ENCODE results near the gene NTM. TPM values are rescaled to one million over a fixed set of nuclear protein-coding genes. Genes with fewer than 3 reads are reported as not detected.

The NTM gene
- total RNA-seq, 6 donors from 2014 or later = 4.1 to 151 (median 115) TPM

GRCh38 chr11:131770801-131771200, 400.4 kb downstream of the NTM start:
- no peaks in the 10 kb centered on the region for H3K27me3 ChIP-seq
- ATAC-seq (ENCODE audit: low FRiP score in 2 of 2) (no peak), DNase-seq (no peak)
- H3K4me1 ChIP-seq = no peaks in the 10 kb centered on the region
- H3K4me3 ChIP-seq = no peak overlapping the region
- no peaks in the 10 kb centered on the region for H3K36me3 ChIP-seq
- H3K9me3 ChIP-seq = no peaks in the 10 kb centered on the region
- TF ChIP-seq CTCF (IDR thresholded peaks at IDR 0.05) (no peak), POLR2A (IDR thresholded peaks at IDR 0.05) (no peak), POLR2AphosphoS5 (IDR thresholded peaks at IDR 0.05) (no peak)
- 69 to 79% methylated on average over 5 of the region's 5 CpGs for WGBS, 2 donors
- no peak overlapping the region for H3K27ac ChIP-seq

- no peak for ATAC-seq (ENCODE audit: low FRiP score in 2 of 2)
- Histone ChIP-seq H3K9me3 (no peaks in the 10 kb centered on the region), H3K4me1 (no peaks in the 10 kb centered on the region), H3K4me3 (no peak overlapping the region), H3K36me3 (no peaks in the 10 kb centered on the region), H3K27ac (no peak overlapping the region), H3K27me3 (no peaks in the 10 kb centered on the region)
- TF ChIP-seq POLR2AphosphoS5 (IDR thresholded peaks at IDR 0.05) (no peak), CTCF (IDR thresholded peaks at IDR 0.05) (no peak), POLR2A (IDR thresholded peaks at IDR 0.05) (no peak), EP300 (IDR thresholded peaks at IDR 0.05) (no peak)
- DNase-seq = no peak
- WGBS, 2 donors = 66 to 91% methylated on average over 1 of the region's 1 CpG
Measured at GRCh38 chr11:131771471-131771870, 401.1 kb downstream of the NTM start.

- WGBS, 2 donors = 87 to 88% methylated on average over 6 of the region's 6 CpGs
- no peak overlapping the region for H3K27ac ChIP-seq
- no peaks in the 10 kb centered on the region for H3K4me1 ChIP-seq
- H3K4me3 ChIP-seq = no peak overlapping the region
- no peaks in the 10 kb centered on the region for H3K36me3 ChIP-seq
- TF ChIP-seq POLR2A (IDR thresholded peaks at IDR 0.05) (no peak), CTCF (IDR thresholded peaks at IDR 0.05) (no peak), POLR2AphosphoS5 (IDR thresholded peaks at IDR 0.05) (no peak), EP300 (IDR thresholded peaks at IDR 0.05) (no peak)
- ATAC-seq (ENCODE audit: low FRiP score in 2 of 2) (no peak), DNase-seq (no peak)
- no peaks in the 10 kb centered on the region for H3K9me3 ChIP-seq
- no peaks in the 10 kb centered on the region for H3K27me3 ChIP-seq
Measured at GRCh38 chr11:131773626-131774025, 403.2 kb downstream of the NTM start.

- TF ChIP-seq EP300 (IDR thresholded peaks at IDR 0.05) = no peak
- TF ChIP-seq POLR2A (IDR thresholded peaks at IDR 0.05) = no peak
- TF ChIP-seq CTCF (IDR thresholded peaks at IDR 0.05) = no peak
- no peak for TF ChIP-seq POLR2AphosphoS5 (IDR thresholded peaks at IDR 0.05)
- WGBS, 2 donors = 70 to 80% methylated on average over 3 of the region's 3 CpGs
Measured at GRCh38 chr11:131776211-131776610, 405.8 kb downstream of the NTM start.

GRCh38 chr11:131785801-131786200, 415.4 kb downstream of the NTM start:
- Histone ChIP-seq H3K27ac (no peak overlapping the region), H3K36me3 (no peaks in the 10 kb centered on the region), H3K27me3 (no peaks in the 10 kb centered on the region), H3K9me3 (no peaks in the 10 kb centered on the region), H3K4me1 (no peaks in the 10 kb centered on the region), H3K4me3 (no peak overlapping the region)
- WGBS, 2 donors = 63 to 72% methylated on average over 7 of the region's 7 CpGs
- TF ChIP-seq POLR2A (IDR thresholded peaks at IDR 0.05) = no peak
- TF ChIP-seq CTCF (IDR thresholded peaks at IDR 0.05) = no peak
- TF ChIP-seq POLR2AphosphoS5 (IDR thresholded peaks at IDR 0.05) = no peak
- no peak for TF ChIP-seq EP300 (IDR thresholded peaks at IDR 0.05)
- no peak for ATAC-seq (ENCODE audit: low FRiP score in 2 of 2)
- DNase-seq = no peak

More at GRCh38 chr11:131776211-131776610, 405.8 kb downstream of the NTM start:
- Histone ChIP-seq H3K9me3 (no peaks in the 10 kb centered on the region), H3K36me3 (no peaks in the 10 kb centered on the region), H3K4me3 (no peak overlapping the region), H3K4me1 (no peaks in the 10 kb centered on the region), H3K27ac (no peak overlapping the region), H3K27me3 (no peaks in the 10 kb centered on the region)
- no peak for DNase-seq
- no peak for ATAC-seq (ENCODE audit: low FRiP score in 2 of 2)
